ENCODE data around the gene BRWD1. TPM values are rescaled to one million over a fixed set of nuclear protein-coding genes. Genes with fewer than 3 reads are reported as not detected.

Gene BRWD1
- total and polyA plus RNA-seq, 2 experiments from 2014 or later, result 35.2 to 75.5 TPM

- H3K79me2 ChIP-seq (replicated peaks; ENCODE audit: insufficient read depth), result 0 out of 2 replicates have a peak, but pooled peaks cover 6% of the 10 kb centered on the region
- TF ChIP-seq REST (IDR thresholded peaks at IDR 0.05; ENCODE audit: unreplicated experiment) (no peak), EZH2 (IDR thresholded peaks at IDR 0.05; ENCODE audit: low read depth, unreplicated experiment) (no peak), CREB1 (CRISPR knock-in tag; IDR thresholded peaks at IDR 0.05; ENCODE audit: low read depth) (no peak)
- no peaks in the 10 kb centered on the region for H3F3A ChIP-seq (replicated peaks; ENCODE audit: low read depth)
- peaks cover 4% of the 10 kb centered on the region; the same call in 1 of the 2 replicates for H3K36me3 ChIP-seq (ENCODE audit: insufficient read depth)
- DNase-seq (ENCODE audit: low spot score), result no peak
- H3K4me3 ChIP-seq, result no peak overlapping the region
- no peak overlapping the region for H3K27ac ChIP-seq (ENCODE audit: low read depth)
- Mint-ChIP-seq H3K36me3 (ENCODE audit: low read depth) (peaks cover 73% of the 10 kb centered on the region), H3K4me1 (no peaks in the 10 kb centered on the region), H3K9me3 (peaks cover 17% of the 10 kb centered on the region), H3K4me3 (no peak overlapping the region), H3K27me3 (ENCODE audit: insufficient read depth, low read depth, poor library complexity) (no peaks in the 10 kb centered on the region), H3K27ac (no peak overlapping the region)
- H3K4me1 ChIP-seq (ENCODE audit: insufficient read depth), result no peaks in the 10 kb centered on the region
- ATAC-seq, result no peak
- H2AFZ ChIP-seq, result no peak overlapping the region
- peaks cover 8% of the 10 kb centered on the region for H4K20me1 ChIP-seq (replicated peaks; ENCODE audit: insufficient read depth)
- H3K27me3 ChIP-seq (ENCODE audit: insufficient read depth), result no peaks in the 10 kb centered on the region
- H3K9me2 ChIP-seq (ENCODE audit: insufficient read depth), result no peaks in the 10 kb centered on the region
- H3K4me2 ChIP-seq, result no peak overlapping the region
These were observed 143.5 kb downstream of the BRWD1 start for GRCh38 chr21:39169906-39170305.

- Histone ChIP-seq H3K36me3 (ENCODE audit: insufficient read depth) (peaks cover 4% of the 10 kb centered on the region; the same call in 1 of the 2 replicates), H3K4me1 (ENCODE audit: insufficient read depth) (no peaks in the 10 kb centered on the region), H3K27ac (ENCODE audit: low read depth) (no peak overlapping the region), H3K79me2 (replicated peaks; ENCODE audit: insufficient read depth) (no peaks in the 10 kb centered on the region), H3F3A (replicated peaks; ENCODE audit: low read depth) (no peaks in the 10 kb centered on the region), H3K27me3 (ENCODE audit: insufficient read depth) (no peaks in the 10 kb centered on the region), H3K4me3 (no peak overlapping the region), H4K20me1 (replicated peaks; ENCODE audit: insufficient read depth) (no peaks in the 10 kb centered on the region; the same call in none of the 2 replicates), H3K4me2 (no peak overlapping the region), H3K9me2 (ENCODE audit: insufficient read depth) (no peaks in the 10 kb centered on the region), H2AFZ (no peak overlapping the region)
- peaks cover 67% of the 10 kb centered on the region for H3K36me3 Mint-ChIP-seq (ENCODE audit: low read depth)
- no peaks in the 10 kb centered on the region for H3K4me1 Mint-ChIP-seq
- no peak overlapping the region for H3K4me3 Mint-ChIP-seq
- H3K9me3 Mint-ChIP-seq, result peaks cover 28% of the 10 kb centered on the region
- ATAC-seq, result no peak
- DNase-seq (ENCODE audit: low spot score), result no peak
- H3K27ac Mint-ChIP-seq, result no peak overlapping the region
- no peaks in the 10 kb centered on the region for H3K27me3 Mint-ChIP-seq (ENCODE audit: insufficient read depth, low read depth, poor library complexity)
- no peak for TF ChIP-seq EZH2phosphoT487 (IDR thresholded peaks at IDR 0.05; ENCODE audit: unreplicated experiment)
- no peak for TF ChIP-seq ETS1 (IDR thresholded peaks at IDR 0.05)
- TF ChIP-seq JUNB (IDR thresholded peaks at IDR 0.05; ENCODE audit: unreplicated experiment), result no peak
- no peak for TF ChIP-seq EZH2 (IDR thresholded peaks at IDR 0.05; ENCODE audit: low read depth, unreplicated experiment)
- no peak for TF ChIP-seq ZNF331 (CRISPR knock-in tag; IDR thresholded peaks at IDR 0.05; ENCODE audit: low read depth)
- no peak for TF ChIP-seq ZNF114 (CRISPR knock-in tag; IDR thresholded peaks at IDR 0.05)
- no peak for TF ChIP-seq REST (IDR thresholded peaks at IDR 0.05; ENCODE audit: unreplicated experiment)
- TF ChIP-seq NANOG (IDR thresholded peaks at IDR 0.05; ENCODE audit: borderline replicate concordance), result no peak
- TF ChIP-seq CTCF (conservative IDR thresholded peaks at IDR 0.05; ENCODE audit: low read depth in 2 of 2), result no peak
These were observed 144.6 kb downstream of the BRWD1 start for GRCh38 chr21:39168800-39169199.

Measured in GM23338 (cell line).